Stimulated activated CD8-positive, alpha-beta memory T cell treated with anti-CD3 and anti-CD28 coated beads, Interleukin-7, amount 100 ng/mL, for 1 hour (primary cell): Measurements from ENCODE around the gene SEMA4D.

Source experiments
- DNase-seq, 2 donors: peaks; one replicate each; pipeline ENCODE4 v3.0.0-alpha.2; 2020; ENCODE audit warnings: low read depth in 2 of 2

The SEMA4D gene

DNA sequence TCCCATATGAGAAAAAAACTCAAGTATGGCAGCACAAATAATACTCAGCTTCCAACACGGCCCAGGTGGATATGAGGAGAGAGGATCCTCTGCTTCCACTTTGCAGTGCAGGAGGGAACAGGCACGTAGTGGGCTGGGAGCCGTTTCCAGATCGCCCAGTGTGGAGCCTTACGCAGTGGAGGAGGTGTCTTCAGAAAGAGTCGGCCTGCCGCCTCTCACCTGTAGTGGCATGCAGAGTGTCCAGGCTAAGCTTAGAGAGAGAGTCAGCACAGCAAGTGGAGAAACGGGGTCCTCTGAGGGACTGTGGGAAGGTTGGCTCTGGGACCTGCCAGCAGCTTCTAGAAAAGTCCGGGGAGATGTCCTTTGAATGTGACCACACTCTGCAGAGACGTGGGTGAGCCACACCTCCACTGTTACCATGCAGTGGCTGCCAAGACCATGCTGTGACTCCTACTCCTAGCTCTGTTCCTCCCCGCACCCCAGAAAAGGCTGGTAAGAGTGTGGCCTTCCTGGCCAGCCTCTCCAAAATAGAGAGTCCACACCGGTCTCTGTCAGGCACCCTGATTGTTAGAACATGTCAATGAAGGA lies 3.5 kb upstream of the SEMA4D start:
- DNase-seq: no peak

DNA sequence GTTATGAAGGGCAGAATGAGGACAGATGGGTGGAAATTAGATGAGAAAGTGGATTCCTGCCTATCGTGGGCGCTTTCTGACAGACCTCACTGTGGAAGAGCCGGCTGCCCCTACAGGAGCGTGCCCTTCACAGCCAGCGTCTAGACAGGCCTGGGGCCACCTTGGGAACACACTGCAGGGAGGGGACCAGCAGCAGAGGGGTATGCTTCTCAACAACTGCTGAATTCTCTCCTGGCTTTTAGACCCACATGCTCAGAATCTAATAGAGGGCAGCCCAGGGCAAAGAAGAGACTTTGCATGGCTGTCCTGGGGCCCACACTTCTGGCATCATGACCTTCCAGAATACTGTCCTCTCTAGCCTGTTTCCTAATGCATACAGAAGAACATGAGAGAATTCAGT lies 2.1 kb upstream of the SEMA4D start:
- no peak for DNase-seq

DNA sequence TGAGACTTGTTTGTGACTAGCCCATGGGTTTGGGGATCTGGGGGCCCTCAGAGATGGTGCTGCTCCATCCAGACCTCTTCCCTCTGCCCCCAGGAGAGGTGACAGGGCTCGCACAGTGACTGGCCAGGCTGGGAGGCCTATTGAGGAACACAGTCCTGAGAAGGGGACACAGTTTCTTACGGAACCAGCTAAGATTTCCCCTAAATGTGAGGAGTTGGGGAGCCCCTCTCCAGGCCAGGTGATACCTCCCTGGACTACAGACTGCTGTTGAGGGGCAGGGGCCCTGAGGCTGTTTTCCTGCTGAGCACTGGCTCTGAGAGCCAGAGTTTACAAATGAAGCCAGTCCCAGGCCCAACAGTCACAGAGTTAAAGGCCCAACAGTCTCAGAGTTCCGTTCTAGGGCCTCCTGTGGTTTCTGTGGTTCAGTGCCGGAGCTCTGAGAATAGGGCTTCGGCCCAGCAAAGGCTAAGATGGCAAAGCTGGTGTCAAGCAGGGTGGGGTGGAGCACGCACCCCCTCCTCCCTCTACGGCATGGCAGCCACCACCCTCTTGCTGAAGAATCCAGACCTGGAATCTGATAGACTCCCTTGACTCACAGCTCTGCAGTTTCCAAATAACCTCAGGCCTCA lies 1.1 kb upstream of the SEMA4D start:
- no peak for DNase-seq

DNA sequence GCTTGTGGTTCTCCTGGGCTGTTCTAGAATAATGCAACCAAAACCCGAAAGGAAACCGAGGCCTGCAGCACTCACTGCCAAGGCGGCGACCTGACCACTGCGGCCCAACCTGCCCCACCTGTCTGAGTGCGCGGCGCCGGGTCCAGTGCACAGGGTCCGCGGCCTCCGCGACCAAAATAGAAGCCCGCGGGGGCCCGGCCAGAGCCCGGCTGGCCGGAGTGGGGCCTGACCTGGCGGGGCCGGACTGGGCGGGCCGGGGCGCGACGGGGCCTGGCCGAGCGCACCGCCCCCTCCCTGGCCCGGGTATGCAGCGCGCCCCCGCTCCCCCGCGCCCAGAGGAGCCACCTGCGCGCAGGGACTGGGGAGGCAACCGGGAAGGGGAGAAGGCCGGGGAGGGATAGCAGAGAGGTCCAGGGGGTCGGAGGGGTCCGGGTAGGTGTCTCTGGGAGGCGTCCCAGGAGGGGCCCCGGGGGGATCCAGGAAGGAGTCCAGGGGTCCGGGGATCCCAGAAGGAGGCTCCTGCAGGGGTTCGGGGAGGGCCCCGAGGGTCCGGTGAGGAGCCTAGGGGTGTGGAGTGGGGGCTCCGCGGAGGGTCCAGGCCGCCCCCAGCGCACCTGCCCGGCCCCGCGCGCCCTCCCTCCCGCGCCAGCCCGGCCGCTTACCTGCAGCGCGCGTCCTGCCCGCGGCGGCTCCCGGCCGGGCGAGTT lies 503 bp downstream of the SEMA4D start:
- DNase-seq: no peak

DNA sequence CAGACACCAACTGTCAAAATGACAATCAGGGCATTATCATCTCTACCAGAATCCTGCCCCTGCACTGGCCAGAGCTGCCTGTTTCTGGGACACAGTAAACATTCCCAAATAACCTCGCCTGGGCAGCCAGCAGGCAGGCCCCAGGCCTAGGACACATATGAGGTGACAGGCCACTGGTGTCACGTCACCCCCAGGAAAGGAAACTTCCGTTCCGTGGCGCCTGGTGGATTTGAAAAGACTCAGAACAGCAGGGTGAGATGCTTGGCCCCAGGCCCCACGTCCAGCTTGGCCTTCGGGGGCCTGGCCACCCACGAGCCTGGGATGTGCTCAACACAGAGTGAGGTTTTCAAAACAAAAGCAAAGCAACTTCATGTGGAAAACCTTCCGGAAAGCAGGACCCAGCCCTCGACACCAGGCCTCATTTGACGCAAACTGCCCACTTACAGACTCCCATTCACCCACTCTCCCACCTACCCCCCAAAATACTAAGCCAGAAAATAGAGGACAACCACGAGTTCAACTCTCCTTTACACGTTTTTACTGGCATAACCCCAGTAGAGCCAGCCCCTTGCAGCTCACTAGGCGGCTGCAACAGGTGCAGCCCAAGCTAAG lies 1.2 kb downstream of the SEMA4D start:
- no peak for DNase-seq

DNA sequence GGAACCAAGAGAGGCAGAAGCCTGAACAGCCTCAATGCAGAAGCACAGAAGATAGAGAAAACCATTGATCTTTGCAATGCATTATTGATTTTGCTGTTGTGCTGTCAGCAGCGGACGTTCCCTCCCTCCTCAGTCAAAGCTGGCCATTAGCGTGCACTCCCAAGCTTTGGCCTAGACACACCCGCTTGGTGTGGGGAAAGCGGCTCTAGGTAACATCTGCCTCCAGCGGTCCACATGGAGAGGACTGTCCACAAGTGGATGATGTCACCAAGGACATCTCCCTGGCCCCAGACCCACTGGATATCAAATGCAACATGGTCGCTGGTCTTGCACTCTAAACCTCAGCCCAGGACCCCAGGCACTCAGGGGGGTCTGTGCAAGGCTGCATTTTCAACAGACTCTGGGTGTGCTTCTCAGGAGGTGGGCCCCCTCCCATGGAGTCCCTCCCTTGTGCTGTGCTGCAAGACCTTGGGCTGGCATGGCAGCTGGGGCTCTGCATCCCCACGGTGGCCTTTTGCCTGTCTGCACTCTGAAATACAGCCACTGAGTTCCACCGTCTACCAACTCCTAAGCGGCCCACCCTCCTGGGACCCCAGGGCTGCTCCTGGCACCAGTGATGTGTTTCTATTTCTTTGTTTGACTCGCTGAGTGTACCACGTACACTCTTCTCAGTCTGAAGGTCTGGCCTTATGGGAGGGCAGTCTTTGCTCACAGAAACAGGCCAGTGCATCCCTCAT lies 1.9 kb downstream of the SEMA4D start:
- DNase-seq: no peak

DNA sequence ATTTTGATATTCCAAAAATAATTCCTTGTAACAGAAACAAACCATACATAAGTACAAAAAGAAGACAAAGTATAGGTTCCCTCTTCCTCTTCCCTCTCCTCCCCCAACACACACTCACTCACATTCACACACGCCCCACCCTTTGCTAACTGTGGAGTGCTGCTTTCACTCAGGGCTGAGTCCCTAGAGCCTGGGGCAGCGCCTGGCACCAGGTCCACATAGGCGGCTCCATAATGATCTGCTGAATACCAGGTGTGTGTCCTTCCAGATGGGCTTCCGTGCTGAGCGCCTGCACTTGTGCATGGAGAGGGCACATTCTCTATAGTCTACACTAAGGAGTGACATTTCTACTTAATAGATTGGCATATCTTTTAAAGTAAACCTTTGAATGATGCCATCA lies 3.7 kb downstream of the SEMA4D start:
- no peak for DNase-seq

DNA sequence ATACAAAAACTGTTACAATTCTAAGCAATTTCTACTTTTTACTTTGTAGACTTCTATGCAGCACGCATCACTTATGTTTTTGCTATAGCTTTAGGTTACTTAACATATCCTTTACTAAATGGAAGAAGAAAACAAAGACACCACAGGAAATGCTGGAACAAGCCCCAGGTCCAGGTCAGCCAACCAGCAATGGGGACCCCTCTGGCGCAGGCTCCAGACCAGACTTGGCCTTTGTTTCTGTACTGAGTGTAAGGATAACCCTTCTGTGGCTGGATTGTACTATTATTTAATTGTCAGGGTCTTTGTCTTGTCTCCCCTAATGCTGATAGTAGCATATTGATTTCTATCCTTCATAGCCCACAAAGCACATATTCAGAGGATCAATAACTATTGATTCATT lies 4.2 kb downstream of the SEMA4D start:
- DNase-seq: no peak

DNA sequence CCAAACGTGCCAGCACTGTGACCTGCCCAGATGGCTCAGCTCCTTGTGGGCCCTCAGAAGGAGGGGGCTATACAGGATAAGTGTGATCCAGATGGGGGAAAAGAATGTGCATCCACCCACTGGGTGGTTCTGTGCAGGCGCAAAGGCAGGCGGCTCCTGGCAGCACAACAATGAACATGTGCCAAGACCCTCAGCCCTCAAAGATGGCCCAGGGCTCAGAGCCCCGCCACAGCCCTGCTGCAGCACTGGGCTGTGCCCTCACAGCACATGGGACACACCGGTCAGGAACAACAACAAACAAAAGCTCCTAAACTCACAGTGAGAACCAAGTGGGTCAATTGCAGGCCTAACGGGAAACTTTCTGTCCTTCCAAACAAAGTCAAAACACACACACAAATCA lies 4.7 kb downstream of the SEMA4D start:
- DNase-seq: no peak

DNA sequence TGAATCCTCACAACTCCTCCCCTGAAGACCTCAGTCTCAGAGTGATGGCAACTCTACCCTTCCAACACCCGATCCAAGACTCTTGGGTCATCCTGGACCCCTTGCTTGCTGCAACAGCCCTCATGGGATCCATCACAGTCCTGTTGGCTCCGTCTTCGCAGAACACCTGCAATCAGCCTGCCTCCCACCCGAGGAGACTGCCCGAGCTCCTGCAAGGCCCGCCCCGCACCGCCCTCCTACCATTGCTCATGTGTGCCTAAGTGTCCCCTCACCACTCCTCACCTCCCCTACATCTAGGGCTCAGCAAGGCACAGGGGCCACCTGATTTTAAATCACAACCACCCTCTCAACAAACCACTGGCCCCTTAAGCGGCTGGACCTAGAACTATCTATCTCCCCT lies 5.3 kb downstream of the SEMA4D start:
- no peak for DNase-seq

DNA sequence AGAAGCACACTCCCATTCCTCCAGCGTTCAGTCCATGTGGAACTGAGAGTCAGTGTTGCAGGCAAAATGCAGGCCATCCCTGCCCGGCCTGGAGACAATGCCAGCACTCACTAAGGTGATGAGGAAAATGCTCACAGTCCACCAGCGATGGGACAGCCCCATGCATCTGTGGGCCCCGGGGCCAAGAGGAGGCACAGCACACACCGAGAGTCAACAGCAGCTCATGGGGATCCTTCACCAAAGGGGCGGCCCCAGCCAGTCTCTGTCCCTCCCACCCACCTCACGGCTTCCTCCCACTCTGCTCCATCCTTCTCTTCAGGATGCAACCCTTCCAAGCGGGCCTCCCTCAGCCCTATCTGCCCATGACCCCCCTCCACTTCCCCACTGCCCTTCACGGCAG lies 6.2 kb downstream of the SEMA4D start:
- DNase-seq: no peak

DNA sequence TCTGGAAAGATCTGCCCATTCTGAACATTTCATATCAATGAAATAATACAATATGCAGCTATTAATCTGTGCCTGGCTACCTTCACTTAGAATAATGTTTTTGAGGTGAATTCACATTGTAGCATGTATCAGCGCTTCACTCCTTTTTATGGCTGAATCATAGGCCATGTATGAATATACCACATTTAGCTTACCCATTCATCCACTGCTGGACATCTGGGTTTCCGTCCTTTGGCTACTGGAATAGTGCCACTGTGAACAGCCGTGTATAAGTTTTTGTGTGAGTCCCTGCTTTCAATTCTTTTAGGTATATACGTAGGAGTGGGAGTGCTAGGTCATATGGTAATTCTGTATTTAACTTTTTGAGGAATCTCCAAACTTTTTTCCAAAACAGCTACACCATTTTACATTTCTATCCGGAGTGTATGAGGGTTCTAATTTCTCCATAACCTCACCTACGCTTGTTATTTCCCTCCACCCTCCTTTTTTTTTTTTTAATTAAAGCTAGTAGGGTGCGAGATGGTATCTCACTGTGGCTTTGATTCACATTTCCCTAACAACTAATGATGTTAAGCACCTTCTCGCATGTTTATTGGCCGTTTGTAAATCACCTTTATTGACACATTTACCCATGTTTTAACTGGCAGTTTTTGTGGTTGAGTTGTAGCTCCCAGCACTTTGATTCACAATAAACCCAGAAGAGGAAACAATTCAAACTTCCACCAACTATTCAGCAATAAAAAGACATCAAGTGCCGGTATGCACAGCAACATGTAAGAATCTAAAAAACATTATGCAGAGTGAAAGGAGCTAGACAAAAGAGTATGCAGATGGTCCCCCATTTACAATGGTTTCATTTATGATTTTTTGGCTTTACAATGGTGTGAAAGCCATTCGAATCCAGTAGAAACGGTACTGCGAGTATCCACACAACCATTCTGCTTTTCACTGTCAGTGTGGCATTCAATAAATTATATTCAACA lies 8.1 kb downstream of the SEMA4D start:
- no peak for DNase-seq

DNA sequence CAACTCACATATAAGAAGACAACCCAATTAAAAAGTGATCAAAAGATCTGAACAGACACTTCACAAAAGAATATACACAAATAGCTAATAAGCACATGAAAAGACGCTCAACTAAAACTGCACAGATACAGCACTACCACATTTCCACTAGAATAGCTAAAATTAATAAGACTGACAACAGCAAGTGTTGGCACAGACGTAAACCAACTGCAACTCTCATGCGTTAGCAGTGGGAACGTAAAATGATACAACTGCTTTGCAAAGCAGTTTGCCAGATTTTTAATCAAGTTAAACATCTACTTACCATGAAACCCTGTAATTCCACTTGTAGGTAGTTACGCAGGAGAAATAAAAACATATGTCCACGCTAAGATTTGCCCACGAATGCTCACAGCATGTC lies 9.0 kb downstream of the SEMA4D start:
- DNase-seq: no peak

DNA sequence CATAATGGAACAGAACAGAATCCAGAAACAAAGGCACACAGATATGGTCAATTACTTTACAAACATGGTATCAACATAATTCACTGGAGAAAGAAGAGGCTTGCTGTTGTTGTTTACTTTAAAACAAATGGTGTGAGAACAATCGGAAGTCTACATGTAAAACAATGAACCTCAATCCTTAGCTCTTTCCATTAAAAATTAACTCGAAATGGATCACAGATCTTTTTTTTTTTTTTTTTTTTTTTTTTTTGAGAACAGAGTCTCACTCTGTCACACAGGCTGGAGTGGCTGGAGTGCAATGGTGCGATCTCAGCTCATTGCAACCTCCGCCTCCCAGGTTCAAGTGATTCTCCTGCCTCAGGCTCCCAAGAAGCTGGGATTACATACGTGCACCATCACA lies 9.8 kb downstream of the SEMA4D start:
- no peak for DNase-seq

DNA sequence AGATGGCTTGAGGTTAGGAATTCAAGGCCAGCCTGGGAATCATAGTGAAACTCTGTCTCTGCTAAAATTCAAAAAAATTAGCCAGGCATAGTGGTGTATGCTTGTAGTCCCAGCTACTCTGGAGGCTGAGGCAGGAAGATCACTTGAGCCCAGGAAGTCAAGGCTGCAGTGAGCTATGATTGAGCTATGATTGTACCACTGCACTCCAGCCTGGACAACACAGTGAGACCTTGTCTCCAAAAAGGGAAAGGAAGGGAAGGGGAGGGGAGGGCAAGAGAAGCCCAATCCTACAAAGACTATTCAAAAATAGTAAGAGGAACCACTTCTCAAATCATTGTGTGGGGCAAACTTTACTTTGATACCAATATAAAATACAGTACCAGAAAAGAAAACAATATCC lies 11.2 kb downstream of the SEMA4D start:
- no peak for DNase-seq

DNA sequence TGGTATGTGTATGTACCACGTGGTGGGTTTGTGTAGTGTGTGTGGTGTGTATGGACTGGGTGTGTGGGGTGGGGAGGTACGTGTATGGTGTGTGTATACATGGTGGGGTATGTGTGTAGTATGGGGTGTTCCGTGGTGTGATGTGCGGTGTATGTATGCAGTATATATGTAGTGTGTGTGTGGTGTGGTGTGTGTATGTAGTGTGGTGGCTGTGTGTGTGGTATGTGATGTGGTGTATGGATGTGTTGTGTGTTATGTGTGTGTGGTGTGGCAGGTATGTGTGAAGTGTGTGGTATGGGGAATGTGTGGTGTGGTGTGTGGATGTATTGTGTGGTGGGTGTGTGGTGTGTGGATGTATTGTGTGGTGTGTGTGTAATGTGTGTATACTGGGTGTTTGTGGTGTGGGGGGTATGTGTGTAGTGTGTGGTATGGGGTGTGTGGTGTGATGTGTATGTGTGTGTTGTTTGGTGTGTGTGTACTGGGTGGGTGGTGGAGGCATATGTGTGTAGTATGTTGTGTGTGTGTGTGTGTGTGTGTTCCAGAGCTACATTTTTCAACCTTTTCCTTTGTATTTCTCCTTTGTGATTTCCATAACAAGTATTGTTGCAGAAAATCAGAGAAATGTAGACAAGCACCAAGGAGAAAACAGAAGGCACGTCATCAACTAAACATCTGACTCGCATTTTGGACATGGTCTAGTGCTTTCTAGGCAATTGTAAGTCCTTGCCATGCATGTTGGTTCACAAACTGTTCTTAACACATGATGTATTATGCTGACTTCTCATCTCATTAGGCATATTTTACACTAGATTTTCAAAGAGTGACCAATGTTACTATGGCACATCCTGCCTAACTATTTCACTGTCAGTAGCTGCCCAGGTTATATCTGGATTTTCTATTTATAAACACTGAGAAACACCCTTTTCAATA lies 13.2 kb downstream of the SEMA4D start:
- no peak for DNase-seq

DNA sequence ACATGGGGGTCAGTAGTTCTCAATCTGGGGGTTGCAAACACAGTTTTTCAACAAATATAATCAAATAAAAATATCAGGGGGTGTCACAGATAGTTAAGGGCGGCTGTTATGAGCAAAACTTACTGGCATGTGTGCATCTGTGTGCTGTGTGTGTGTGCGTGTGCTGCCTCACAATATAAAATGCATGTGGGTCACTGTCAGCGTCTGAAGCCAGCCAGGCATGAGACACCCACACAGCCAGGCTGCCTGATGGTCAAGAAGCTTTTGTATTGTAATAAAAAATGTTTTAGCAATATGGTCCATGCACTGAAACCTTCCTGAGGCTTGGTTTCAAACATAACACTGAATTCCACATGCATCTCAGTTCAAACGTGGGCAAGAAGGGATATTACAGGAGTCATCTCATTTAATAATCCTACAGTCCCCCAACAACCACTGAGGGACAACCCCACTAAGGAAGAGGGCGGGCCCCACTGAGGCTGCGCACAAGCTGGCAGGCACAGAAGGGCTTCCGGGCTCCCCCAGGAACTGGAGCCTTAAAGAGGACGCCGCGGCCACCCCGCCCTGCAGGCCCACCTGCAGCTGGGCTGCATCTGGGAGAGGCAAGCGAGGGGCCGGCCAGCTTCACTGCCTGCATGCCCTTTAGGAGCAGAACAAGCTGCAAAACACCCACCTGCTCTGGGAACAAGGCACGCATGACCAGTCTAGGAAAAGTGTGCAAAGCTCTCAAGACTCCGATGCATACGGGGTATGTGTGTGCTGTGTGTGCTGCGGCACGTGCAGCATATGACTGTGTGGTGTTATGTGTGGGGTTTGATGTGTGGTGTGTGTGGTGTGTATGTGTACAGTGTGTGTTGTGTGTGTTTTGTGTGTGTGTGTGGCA lies 14.1 kb downstream of the SEMA4D start:
- DNase-seq: no peak

DNA sequence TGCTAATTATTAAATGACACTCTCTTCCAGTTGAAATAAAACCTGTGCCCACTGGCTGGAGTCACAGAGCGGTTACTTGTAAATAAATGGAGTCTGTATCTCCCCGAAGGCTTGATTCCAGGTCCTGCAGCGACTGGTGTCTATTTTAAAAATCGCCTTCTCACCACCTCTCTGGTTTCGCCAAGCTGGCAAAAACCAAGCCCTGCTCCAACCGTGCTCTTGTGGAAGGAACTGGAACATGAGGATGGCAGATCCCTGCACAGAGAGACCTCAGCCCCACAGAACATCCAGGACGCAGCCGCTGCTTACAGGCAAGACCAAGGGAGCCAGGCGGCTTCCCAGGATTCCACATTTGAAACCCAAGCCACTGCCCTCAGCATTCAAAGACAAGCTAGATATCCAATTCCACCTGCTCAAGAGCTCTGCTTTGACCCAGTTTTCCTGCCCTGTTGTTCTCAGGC lies 15.0 kb downstream of the SEMA4D start:
- DNase-seq: no peak
